Colonic mucosa (tissue), 4 donors: Measurements from ENCODE around the gene AUTS2. TPM values are rescaled to one million over a fixed set of nuclear protein-coding genes. Genes with fewer than 3 reads are reported as not detected.

Experiments
- DNase-seq: peaks from one replicate; pipeline ENCODE4 v3.0.0-alpha.2; 2020
- H3K27ac ChIP-seq: fragments of 200-600 bp; one replicate; pipeline ENCODE4 v1.8.0; 2021
- H3K27me3 ChIP-seq: fragments of 200-600 bp; one replicate; pipeline ENCODE4 v1.8.0; 2021
- H3K36me3 ChIP-seq: fragments of 200-600 bp; one replicate; pipeline ENCODE4 v1.8.0; 2021
- H3K4me1 ChIP-seq: fragments of 200-600 bp; one replicate; pipeline ENCODE4 v1.8.0; 2021; ENCODE audit warnings: mild to moderate bottlenecking
- H3K4me3 ChIP-seq: fragments of 200-600 bp; one replicate; pipeline ENCODE4 v1.8.0; 2021
- H3K9ac ChIP-seq, 2 donors: one replicate each; pipeline ENCODE4 v1.7.0; 2013; ENCODE audit warnings: control low read depth in 2 of 2, low read depth in 2 of 2, low read length in 2 of 2
- H3K9me3 ChIP-seq: fragments of 200-600 bp; one replicate; pipeline ENCODE4 v1.8.0; 2021
- intact Hi-C: fragments of 100-400 bp; cut with DNase I; formaldehyde crosslinking; loops from one replicate; pipeline ENCODE4 v1.14.1; 2022
- total RNA-seq, 2 donors: library from RNA; stranded (reverse); fragmentation: NEBNext Ultra II Directional in 1 of 2; extraction: Animal tissue kit (Norgen Biotek cat#: 25700) in 1 of 2; gene quantifications; one replicate each; pipeline ENCODE4 v1.2.1, GENCODE V29; 2021
- TF ChIP-seq, protein P1 (sequence below): fragments of 200-600 bp; IDR thresholded peaks from one replicate; pipeline ENCODE4 v1.8.0; 2022; ENCODE audit warnings: antibody characterized with exemption, mild to moderate bottlenecking
- donor health status: healthy.
- donor health status: DM: no; HTN: no; CAD: no.
- donor health status: DM: no; HTN: no; CAD: no.

The AUTS2 gene
- total RNA-seq, 2 donors from 2014 or later, result 39.8 to 42.3 TPM

DNA sequence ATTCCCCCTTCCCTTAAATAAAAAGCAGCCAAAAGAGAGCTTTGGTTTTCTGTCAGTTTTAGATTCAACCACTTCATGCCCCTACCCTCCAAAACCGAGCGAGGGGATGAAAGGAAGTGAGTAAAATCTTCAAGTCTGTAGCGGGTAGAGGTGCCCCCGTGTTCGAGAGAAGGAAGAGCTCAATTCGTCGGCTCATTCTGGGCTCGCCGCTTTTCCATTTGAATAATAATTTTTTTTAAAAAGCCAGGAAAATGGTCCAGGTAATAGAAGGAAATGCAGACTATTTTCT, 1097.5 kb downstream of the AUTS2 start:
- Histone ChIP-seq H3K36me3 (no peaks in the 10 kb centered on the region), H3K27me3 (no peaks in the 10 kb centered on the region), H3K9ac (peak overlapping the region in 1 of 2 donors; percentile 93), H3K9me3 (no peaks in the 10 kb centered on the region), H3K27ac (peak overlapping the region; percentile 68), H3K4me3 (peak overlapping the region; percentile 68), H3K4me1 (no peaks in the 10 kb centered on the region)
- intact Hi-C loops, result loop anchor here (5.0 to 10.0 kb wide), 3 partner anchors 101 to 651 kb away; no protein-coding TSS in a partner anchor
- DNase-seq, result peak; percentile 34
- TF ChIP-seq, protein P1, sequence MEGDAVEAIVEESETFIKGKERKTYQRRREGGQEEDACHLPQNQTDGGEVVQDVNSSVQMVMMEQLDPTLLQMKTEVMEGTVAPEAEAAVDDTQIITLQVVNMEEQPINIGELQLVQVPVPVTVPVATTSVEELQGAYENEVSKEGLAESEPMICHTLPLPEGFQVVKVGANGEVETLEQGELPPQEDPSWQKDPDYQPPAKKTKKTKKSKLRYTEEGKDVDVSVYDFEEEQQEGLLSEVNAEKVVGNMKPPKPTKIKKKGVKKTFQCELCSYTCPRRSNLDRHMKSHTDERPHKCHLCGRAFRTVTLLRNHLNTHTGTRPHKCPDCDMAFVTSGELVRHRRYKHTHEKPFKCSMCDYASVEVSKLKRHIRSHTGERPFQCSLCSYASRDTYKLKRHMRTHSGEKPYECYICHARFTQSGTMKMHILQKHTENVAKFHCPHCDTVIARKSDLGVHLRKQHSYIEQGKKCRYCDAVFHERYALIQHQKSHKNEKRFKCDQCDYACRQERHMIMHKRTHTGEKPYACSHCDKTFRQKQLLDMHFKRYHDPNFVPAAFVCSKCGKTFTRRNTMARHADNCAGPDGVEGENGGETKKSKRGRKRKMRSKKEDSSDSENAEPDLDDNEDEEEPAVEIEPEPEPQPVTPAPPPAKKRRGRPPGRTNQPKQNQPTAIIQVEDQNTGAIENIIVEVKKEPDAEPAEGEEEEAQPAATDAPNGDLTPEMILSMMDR, result no peak

DNA sequence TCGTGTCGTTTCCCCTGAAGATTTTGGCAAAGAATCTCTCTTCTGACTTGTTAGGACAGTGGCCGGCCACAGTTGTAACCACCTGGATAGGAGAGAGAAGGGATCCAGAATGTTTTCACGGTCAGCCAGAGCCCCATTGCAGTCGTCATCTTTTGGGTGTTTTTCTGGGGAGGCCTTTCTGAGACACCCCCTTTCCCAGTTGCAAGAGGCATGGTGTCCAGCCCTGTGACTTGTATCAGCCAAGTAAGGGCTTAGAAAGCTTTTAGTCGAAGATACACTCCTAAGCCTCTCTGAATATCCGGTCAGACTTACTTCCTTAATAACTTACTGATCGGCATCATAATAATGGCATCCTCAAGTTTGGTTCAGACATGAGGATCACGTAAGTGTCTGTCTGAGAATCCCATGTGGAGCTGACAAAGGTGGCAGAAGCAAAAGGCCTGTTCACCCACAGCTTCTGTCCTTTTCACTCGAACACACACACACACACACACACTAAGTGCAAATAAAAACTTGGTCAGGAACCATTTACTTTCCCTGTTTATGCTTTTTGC, 1098.0 kb downstream of the AUTS2 start:
- intact Hi-C loops, result loop anchor here (5.0 to 10.0 kb wide), 3 partner anchors 101 to 651 kb away; no protein-coding TSS in a partner anchor
- Histone ChIP-seq H3K27ac (peak overlapping the region; percentile 0), H3K9ac (peak overlapping the region in 1 of 2 donors; percentile 93), H3K9me3 (no peaks in the 10 kb centered on the region), H3K27me3 (no peaks in the 10 kb centered on the region), H3K4me3 (peak overlapping the region; percentile 68), H3K4me1 (no peaks in the 10 kb centered on the region), H3K36me3 (no peaks in the 10 kb centered on the region)
- peak; percentile 48 for DNase-seq
- TF ChIP-seq, protein P1, result no peak

DNA sequence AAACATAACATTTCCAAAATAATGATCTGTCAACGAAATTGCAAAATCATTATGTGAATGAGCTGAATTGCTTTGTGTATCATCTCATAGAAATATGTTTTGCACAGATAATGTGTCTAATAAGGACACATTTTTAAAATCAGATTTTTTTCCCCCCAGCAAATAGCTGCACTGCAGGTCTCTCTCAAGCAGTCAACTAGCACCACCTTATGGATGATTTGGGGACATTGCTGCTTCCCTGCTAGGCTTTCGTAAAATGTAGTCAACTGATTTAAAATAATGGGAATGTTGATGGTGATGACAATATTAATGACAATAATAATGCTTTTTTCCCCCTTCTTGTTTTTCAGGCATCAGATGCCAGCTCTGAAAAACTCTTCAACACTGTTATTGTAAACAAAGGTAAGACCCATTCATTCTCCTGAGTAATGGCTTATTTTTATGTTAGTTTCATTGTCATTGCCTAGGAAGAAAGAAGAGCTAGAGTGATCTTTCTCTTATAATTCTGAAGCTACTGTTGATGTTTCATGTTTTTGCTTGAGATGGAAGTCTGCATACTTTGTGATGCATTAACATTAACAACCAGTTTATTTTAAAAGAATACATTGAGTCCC, 1100.1 kb downstream of the AUTS2 start:
- Histone ChIP-seq H3K4me1 (no peaks in the 10 kb centered on the region), H3K9ac (no peak overlapping the region), H3K27ac (no peak overlapping the region), H3K36me3 (no peaks in the 10 kb centered on the region), H3K4me3 (no peak overlapping the region), H3K27me3 (no peaks in the 10 kb centered on the region), H3K9me3 (no peaks in the 10 kb centered on the region)
- peak; percentile 50 for DNase-seq
- intact Hi-C loops, result loop anchor here (5.0 to 10.0 kb wide), 3 partner anchors 104 to 654 kb away; no protein-coding TSS in a partner anchor
- TF ChIP-seq, protein P1, result peak; percentile 78

DNA sequence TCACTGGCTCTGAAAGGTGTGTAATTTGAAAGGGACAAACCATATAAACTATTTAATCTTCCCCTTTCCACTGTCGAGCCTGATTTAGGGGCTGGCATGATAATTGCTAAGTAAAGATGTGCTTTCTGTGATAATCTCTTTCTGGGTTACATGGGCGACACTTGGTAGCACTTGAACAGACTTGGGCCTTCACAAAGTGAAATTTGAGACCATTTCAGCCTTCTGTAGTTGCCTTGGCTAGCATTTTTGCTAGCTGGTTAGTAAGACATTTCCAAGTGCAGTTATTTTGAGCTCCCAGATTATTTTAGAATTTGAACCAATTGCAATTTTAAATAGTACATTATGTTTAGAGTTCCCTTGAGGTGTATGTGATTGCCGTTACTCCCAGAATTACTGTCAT, 1101.0 kb downstream of the AUTS2 start:
- Histone ChIP-seq H3K4me1 (no peaks in the 10 kb centered on the region), H3K9ac (no peak overlapping the region), H3K27me3 (no peaks in the 10 kb centered on the region), H3K36me3 (no peaks in the 10 kb centered on the region), H3K27ac (no peak overlapping the region), H3K4me3 (no peak overlapping the region), H3K9me3 (no peaks in the 10 kb centered on the region)
- intact Hi-C loops, result loop anchor here (5.0 to 10.0 kb wide), 3 partner anchors 104 to 654 kb away; no protein-coding TSS in a partner anchor
- TF ChIP-seq, protein P1, result no peak
- no peak for DNase-seq

DNA sequence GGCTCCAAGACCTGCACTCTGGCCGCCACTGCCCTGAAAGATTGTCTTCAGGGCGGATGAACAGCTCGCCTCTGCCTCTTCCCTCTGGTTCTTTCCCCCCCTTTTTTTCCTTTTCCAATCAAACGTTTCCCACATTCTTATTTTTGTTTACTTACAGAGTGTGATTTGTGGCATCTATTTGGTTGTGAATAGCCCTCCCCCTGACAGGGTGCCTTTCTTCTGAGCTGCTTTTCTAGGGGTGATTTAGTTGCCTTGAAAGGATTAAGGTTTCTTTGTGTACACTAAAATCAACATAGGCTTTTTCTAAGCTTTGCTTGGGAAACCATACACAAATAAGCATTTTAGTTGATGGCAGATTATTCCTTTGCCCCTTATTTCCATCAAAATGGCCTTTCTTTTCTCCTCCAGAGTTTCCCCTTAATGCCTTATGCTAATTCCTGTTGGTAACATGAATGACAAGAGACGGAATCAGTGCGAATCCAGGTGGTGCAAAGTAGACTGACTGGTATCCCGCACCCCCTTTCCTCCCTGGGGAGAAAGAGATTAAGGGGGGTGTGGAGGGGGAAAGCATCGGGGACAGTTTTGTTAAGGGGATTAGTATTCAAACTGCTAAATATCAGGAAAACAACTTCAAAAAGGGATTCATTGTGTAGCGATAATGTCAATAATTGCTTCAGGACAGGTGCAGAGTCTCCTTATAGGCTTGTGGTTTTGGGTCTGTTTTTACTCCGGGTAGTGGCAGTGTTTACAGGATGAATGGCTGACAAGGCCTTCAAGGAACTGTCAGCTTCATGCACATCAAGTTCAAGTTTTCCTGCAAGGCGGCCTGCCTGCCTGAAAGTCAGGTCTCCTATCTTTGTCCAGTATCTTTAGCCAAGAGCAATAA, 1102.0 kb downstream of the AUTS2 start:
- intact Hi-C loops, result no loop called here
- TF ChIP-seq, protein P1, result no peak
- Histone ChIP-seq H3K4me3 (no peak overlapping the region), H3K9me3 (no peaks in the 10 kb centered on the region), H3K36me3 (no peaks in the 10 kb centered on the region), H3K4me1 (no peaks in the 10 kb centered on the region), H3K9ac (no peak overlapping the region), H3K27ac (no peak overlapping the region), H3K27me3 (no peaks in the 10 kb centered on the region)
- no peak for DNase-seq
